ENCODE results near the gene PDE9A. TPM values are rescaled to one million over a fixed set of nuclear protein-coding genes. Genes with fewer than 3 reads are reported as not detected.

Gene PDE9A
- total RNA-seq, 6 experiments from 2014 or later = not detected

DNA sequence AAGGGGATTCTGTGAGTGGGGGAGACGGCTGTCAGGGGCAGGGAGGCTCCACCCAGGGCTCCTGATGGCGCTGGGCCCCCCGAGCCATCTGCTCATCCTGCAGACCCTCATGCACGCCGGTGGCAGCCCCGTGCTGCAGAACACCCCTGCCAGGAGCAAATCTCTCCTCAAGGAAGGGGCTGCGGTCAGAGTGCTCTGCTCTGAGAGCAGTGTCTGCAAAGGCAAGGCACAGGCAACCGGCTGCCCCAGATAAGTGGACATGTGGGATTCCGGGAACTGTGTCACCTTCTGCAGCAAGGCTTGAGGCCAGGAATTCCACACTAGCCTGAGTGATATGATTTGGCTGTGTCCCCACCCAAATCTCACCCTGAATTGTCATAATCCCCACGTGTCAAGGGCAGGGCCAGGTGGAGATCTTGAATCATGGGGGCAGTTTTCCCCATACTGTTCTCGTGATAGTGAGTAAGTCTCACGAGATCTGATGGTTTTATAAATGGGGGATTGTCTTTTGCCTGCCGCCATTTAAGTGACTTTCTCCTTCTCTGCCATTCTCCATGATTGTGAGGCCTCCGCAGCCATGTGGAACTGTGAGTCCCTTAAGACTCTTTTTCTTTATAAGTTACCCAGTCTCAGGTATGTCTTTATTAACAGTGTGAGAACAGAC is 101.0 kb downstream of the PDE9A start:
- Mint-ChIP-seq H3K4me1 (ENCODE audit: low read depth) (no peaks in the 10 kb centered on the region), H3K27me3 (ENCODE audit: insufficient read depth) (peaks cover 15% of the 10 kb centered on the region), H3K27ac (no peak overlapping the region), H3K36me3 (ENCODE audit: low read depth) (no peaks in the 10 kb centered on the region), H3K4me3 (no peak overlapping the region), H3K9me3 (no peaks in the 10 kb centered on the region)
- DNase-seq = no peak
- TF ChIP-seq CTCF (IDR thresholded peaks at IDR 0.05) = no peak

GRCh38 chr21:42755031-42755665 is 101.7 kb downstream of the PDE9A start:
- no peak overlapping the region for H3K4me3 Mint-ChIP-seq
- no peaks in the 10 kb centered on the region for H3K9me3 Mint-ChIP-seq
- peaks cover 15% of the 10 kb centered on the region for H3K27me3 Mint-ChIP-seq (ENCODE audit: insufficient read depth)
- no peak for DNase-seq
- H3K36me3 Mint-ChIP-seq (ENCODE audit: low read depth) = no peaks in the 10 kb centered on the region
- no peaks in the 10 kb centered on the region for H3K4me1 Mint-ChIP-seq (ENCODE audit: low read depth)
- no peak for TF ChIP-seq CTCF (IDR thresholded peaks at IDR 0.05)
- no peak overlapping the region for H3K27ac Mint-ChIP-seq

DNA sequence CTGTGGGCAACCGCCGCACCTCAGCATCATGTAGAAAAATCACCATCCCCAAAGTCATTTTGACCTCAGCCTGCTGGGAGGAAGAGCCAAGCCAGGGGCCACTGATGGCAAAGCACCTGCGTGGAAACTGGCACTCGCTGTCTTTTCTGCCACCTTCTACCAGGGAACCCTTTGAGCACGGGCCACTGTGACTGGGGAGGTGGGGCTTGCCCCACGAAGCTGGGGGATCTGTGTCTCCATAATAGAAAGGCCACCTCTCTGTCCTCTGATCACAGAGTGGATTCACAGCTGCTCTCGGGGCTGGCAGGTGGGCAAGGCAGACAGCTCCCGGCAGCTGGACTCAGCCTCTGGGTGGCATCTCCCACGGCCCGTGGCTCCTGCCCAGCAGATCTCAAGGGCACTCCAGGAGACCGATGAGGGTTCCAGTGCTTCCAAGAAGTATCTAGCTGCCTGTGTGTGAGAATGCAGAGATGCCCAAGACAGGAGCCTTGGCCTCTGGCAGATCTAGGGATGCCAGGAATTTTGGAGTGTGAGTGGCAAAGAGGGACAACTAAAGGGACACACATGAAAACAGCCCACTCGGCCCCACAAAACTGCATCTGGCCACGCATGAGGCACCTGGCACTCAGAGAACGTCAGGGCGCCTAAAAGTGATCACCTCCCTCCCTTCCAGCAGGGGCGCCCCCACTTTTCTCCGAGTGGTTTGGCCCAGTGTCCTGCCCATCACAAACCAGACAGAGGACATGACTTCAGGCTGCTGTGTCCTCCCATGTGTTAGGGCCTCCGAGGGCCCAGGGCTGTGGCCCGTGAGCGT is 102.6 kb downstream of the PDE9A start:
- no peak overlapping the region for H3K4me3 Mint-ChIP-seq
- no peak overlapping the region for H3K27ac Mint-ChIP-seq
- peaks cover 15% of the 10 kb centered on the region for H3K27me3 Mint-ChIP-seq (ENCODE audit: insufficient read depth)
- no peak for DNase-seq
- no peaks in the 10 kb centered on the region for H3K36me3 Mint-ChIP-seq (ENCODE audit: low read depth)
- no peaks in the 10 kb centered on the region for H3K9me3 Mint-ChIP-seq
- H3K4me1 Mint-ChIP-seq (ENCODE audit: low read depth) = no peaks in the 10 kb centered on the region
- TF ChIP-seq CTCF (IDR thresholded peaks at IDR 0.05) = peak; percentile 10; the same call in 1 of the 2 replicates

- Mint-ChIP-seq H3K27ac (no peak overlapping the region), H3K4me3 (no peak overlapping the region), H3K27me3 (ENCODE audit: insufficient read depth) (peaks cover 16% of the 10 kb centered on the region), H3K9me3 (no peaks in the 10 kb centered on the region), H3K4me1 (ENCODE audit: low read depth) (no peaks in the 10 kb centered on the region), H3K36me3 (ENCODE audit: low read depth) (no peaks in the 10 kb centered on the region)
- no peak for TF ChIP-seq CTCF (IDR thresholded peaks at IDR 0.05)
- DNase-seq = no peak
These were observed 103.3 kb downstream of the PDE9A start for GRCh38 chr21:42756580-42757250.

DNA sequence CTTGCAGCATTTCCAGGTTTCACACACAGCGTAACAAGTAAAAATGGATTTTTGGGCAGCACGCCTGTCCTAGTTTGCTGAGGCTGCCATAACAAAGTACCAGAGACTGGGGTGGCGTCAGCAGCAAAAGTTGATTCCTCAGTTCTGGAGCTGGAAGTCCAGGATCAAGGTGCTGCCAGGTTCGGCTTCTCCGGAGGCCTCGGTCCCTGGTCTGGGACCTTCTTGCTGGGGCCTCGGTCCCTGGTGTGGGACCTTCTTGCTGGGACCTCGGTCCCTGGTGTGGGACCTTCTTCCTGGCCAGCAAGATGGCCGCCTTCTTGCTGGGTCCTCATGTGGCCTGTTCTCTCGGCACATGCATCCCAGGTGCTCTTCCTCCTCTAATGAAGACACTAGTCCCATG is 104.0 kb downstream of the PDE9A start:
- H3K4me3 Mint-ChIP-seq = no peak overlapping the region
- no peaks in the 10 kb centered on the region for H3K4me1 Mint-ChIP-seq (ENCODE audit: low read depth)
- H3K27me3 Mint-ChIP-seq (ENCODE audit: insufficient read depth) = peaks cover 18% of the 10 kb centered on the region
- H3K27ac Mint-ChIP-seq = no peak overlapping the region
- no peak for TF ChIP-seq CTCF (IDR thresholded peaks at IDR 0.05)
- no peaks in the 10 kb centered on the region for H3K9me3 Mint-ChIP-seq
- no peaks in the 10 kb centered on the region for H3K36me3 Mint-ChIP-seq (ENCODE audit: low read depth)
- DNase-seq = no peak
